HG02870 (cell line): ENCODE data around the gene TARS1.

ENCODE experiments used
- ATAC-seq: cut with Tn5 transposase; IDR thresholded peaks from one replicate; pipeline ENCODE4 v1.9.1; 2021; ENCODE audit warnings: mild to moderate bottlenecking, moderate library complexity; ENCODE audit not compliant: unreplicated experiment

TARS1 gene

DNA sequence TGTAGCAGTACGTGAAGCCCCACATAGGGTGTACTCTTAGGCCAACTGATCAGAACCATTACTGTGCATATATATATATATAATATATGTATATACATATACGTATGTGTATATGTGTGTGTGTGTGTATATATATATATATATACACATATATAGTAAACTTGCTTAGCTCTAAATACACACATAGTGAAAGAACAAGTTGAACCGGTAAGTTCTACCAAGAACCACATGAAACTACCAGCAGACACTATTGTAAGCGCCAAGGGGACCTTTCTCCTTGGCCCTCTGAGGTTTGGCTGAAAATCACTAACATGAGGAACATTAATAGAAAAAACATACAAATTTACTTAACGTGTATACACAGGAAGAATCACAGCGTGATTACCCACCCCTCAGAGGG lies 1.8 kb upstream of the TARS1 start:
- ATAC-seq: no peak

- no peak for ATAC-seq
Measured at GRCh38 chr5:33439905-33440481, 772 bp upstream of the TARS1 start.

GRCh38 chr5:33441241-33442177 lies 744 bp downstream of the TARS1 start:
- ATAC-seq: no peak

DNA sequence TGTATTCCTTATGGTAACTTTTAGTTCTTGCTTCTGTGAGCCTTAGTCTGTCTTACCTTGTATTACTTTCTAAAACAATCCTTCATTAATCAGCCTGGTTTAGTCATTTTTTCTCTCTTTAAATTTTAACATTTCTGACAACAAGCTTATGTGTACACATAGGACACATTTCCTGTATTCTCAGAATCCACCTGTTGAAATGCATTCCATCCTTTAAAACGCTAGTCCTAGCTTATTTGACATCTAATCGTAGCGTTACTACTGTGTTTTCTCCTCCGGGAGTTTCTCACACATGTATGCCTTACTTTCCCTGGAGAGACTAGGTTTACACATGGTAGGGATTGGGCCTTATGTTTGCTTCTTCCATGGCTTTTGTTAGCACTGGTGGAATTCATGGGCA lies 3.8 kb downstream of the TARS1 start:
- ATAC-seq: no peak

GRCh38 chr5:33445798-33446197 lies 5.0 kb downstream of the TARS1 start:
- no peak for ATAC-seq

DNA sequence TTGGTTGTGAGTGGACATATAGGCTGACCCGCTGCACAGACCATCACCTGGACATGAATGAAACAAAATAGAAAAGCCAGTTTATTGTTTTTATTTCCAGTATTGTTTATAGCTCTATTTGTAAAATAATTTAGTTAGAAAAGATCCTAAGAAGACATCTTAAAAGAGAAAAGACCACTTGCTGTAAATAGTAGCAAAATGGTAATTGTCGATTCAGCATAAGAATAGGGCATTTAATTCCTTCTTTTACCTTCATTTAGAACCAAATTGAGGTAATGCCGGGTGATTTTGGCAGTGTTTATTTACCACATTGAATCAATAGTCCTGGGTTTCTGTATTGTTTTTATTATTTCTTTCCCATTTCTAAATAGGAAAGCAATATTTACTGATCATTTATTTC lies 7.4 kb downstream of the TARS1 start:
- ATAC-seq: no peak

- ATAC-seq: no peak
Measured at GRCh38 chr5:33457126-33457525, 16.4 kb downstream of the TARS1 start.

DNA sequence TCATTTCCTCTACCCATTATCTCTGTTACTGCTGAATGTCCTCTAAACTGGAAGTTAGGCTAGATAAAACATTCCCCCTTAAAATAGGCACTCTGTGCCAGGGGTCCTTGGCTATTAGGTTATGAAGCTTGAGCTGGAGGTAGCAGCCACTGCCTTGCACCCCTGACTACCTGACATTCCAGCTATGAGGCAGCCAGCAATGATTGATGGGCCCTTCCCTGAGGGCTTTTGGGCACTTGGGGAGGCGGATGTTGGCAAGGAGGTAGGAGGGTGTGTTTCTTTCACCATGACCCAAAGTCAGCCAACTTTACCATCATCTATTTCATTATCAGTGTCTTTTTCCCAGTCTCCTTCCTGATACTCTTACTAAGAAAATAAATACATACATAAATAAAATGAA lies 17.1 kb downstream of the TARS1 start:
- no peak for ATAC-seq

DNA sequence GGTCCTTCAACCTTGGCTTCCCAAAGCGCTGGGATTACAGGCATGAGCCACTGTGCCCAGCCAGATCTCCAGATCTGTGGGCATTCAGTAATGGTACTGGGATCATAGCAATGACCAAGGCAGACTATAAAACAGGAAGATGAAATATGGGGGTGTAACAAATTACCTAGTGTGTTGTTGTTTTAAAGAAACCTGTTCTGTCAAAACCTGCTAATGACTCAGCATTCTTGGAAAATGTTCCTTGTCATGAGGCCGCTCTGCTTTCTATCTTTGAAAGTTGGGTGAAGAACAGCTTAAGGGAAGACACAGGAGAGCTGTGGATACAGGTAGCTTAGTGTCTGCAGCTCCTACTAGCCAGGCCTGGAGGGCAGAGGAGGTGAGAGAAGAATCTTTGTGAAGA lies 19.4 kb downstream of the TARS1 start:
- no peak for ATAC-seq

DNA sequence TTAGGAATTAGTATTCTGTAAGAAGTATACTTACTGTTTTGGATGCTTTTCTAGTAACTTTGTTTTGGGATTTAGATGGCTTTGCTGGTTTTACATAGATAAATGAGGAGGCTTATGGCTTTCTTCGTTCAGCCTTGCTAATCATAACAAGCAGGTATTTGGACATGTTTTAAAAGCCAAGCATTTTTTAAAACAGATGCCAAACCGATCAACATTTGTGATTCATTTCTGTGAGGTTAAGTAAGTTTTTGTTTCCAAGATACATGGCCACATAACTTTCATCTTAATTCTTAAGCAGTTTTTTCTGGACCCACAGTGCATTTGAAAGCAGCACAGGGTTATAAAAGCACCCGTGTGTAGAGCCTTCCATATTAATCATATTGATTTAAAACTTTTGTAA lies 21.7 kb downstream of the TARS1 start:
- ATAC-seq: no peak

DNA sequence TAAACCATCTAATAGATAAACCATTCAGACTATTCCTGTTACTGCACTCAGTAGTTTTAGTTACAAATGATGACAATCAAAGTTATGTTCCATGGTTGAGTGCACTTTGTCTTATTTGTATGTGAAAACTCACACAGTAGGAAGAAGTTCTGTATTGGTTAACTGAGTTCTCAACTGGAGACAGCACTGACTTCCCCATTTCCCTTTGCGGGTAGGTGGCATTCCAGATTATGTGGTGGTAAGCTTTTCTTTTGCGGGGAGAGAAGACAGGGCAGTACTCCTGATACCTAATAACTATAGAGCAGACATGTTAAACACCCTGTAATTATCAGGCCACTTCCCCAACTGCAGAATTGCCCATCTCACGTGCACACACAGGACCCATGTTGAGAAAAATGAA lies 24.4 kb downstream of the TARS1 start:
- ATAC-seq: no peak

- ATAC-seq: no peak
Measured at GRCh38 chr5:33468775-33469435, 28.1 kb downstream of the TARS1 start.

DNA sequence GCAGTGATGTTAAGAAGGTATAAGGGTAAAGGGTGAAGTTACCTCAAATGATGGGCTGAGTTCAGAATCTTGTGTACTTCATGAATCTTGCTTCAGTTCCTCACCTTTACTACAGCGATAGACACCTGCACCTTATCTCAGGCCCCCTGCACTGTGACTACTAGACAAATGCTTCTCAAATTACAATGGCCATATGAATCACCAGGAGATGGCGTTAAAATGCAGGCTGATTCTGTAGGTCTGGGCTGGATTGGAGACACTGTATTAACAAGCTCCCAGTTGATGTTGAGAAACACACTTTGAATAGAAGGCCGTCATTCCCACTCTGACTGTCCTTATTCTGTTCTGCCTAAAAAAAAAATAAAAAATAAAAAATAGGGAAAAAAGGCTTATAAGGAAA lies 29.8 kb downstream of the TARS1 start:
- ATAC-seq: no peak

DNA sequence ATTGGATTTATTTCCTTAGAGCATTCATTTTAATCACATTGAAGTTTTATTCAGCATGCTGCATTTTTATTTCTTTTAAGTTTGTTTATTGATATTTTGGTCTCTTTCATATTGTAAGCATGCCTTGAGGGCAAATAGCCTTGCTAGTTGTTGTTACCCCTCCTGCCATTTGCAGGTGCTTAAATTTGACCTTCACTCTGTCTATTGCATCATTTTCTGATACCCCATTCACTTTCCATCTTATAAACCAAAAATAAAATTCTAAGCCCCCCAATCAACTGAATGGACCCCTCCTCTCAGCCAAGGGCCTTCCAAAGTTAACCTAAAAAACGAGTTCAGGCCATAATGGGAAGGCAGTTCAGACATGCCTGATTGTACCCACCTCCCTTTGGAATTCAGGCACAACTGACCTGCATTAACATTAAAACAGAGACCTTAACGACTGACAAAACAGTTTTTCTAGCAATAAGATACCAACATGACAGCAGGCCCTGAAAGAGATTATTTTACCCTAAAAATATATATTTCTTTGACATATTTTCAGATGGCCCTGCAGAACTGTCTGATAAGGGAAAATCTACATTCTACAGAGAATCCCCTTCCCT lies 32.1 kb downstream of the TARS1 start:
- ATAC-seq: no peak

DNA sequence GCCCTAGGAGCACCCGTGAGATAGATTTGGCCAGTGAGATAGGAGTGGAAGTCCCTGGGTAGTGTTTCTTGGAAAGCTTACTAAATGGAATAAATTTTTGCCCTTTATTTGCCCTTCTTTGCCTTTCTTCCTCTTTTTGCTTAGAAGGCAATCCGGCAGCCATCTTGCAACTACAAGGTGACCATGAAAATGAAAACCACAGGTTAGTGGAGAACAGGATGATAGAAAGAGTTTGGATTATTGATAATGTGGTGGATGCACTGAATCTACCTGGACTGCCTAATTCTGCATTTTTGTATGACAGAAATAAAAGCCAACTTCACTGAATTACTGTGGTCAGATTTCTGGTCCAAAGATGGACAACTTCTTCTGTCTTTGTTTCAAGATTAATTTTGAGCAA lies 33.2 kb downstream of the TARS1 start:
- no peak for ATAC-seq

DNA sequence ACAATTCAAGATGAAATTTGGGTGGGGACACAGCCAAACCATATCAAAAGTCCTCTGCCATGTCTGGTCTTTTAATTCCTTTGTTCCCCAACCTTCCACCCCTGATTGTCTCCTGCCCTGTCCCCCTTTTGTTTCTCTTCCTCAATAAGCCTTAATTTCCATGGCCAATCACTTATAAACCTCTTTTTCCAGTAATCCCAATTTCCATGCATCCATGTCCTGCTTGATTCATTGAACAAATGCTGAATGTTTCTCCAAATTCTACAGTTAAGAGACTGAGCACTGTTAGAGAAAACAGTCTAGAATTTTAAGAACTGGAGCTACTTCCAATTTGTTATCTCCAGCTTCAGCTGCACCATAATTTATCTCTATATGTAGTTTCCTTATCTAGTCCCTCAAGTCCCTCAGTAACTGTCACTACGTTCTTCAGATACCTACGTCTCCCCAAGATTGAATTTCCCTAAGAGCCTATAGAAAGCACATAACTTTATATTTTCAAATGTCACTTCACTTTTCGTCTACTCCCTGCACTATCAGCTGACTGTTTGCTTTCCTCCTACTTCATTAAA lies 34.2 kb downstream of the TARS1 start:
- ATAC-seq: no peak

- ATAC-seq: no peak
Measured at GRCh38 chr5:33475706-33476105, 34.9 kb downstream of the TARS1 start.

DNA sequence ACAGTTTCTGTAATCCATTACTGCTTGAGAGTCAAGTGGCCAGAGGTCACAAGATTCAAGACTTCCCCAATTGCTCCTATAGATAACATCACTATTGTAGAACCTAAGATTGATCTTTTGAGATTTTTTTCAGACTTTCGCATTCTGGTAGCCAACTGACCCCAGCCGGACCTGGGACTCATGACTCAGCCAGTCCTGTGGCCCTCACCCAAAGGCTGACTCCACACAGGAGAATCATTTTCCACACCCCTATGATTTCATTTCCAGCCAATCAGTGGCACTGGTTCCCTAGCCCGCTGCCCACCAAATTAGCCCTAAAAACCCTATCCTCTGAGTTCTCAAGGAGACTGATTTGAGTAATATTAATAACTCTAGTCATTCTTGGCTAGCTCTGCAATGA lies 36.2 kb downstream of the TARS1 start:
- ATAC-seq: no peak

GRCh38 chr5:33477816-33478215 lies 37.1 kb downstream of the TARS1 start:
- no peak for ATAC-seq

- no peak for ATAC-seq
Measured at GRCh38 chr5:33479311-33479710, 38.5 kb downstream of the TARS1 start.

GRCh38 chr5:33480876-33481275 lies 40.1 kb downstream of the TARS1 start:
- no peak for ATAC-seq
